Transverse colon (tissue), 4 donors: Measurements from ENCODE around the gene RNF26. TPM values are rescaled to one million over a fixed set of nuclear protein-coding genes. Genes with fewer than 3 reads are reported as not detected.

Source experiments
- DNase-seq: peaks from one replicate; pipeline ENCODE4 v3.0.0-alpha.2; 2019
- H3K27ac ChIP-seq, 4 donors: fragments of 200-600 bp; sonication (generic); 2 replicates each; pipeline ENCODE4 v1.5.1; 2016 to 2018; ENCODE audit warnings: inconsistent platforms in 4 of 4
- H3K27me3 ChIP-seq: fragments of 200-600 bp; sonication (generic); 2 replicates; pipeline ENCODE4 v1.5.1; 2017; ENCODE audit warnings: inconsistent platforms
- H3K36me3 ChIP-seq, 4 donors: fragments of 200-600 bp; sonication (generic); 2 replicates each; pipeline ENCODE4 v1.5.1; 2017 to 2019; ENCODE audit warnings: inconsistent platforms in 4 of 4
- H3K4me1 ChIP-seq, 4 donors: fragments of 200-600 bp; sonication (generic); 2 replicates each; pipeline ENCODE4 v1.5.1; 2017 to 2020; ENCODE audit warnings: inconsistent platforms in 4 of 4
- H3K4me3 ChIP-seq, 4 donors: fragments of 200-600 bp; sonication (generic); 1 replicate in 1 of 4; 2 replicates in 3 of 4; pipeline versions ENCODE4 v1.5.1 to v1.6.1; 2017 to 2019; ENCODE audit warnings: inconsistent platforms in 4 of 4
- H3K9me3 ChIP-seq, 2 donors: fragments of 200-600 bp; sonication (generic); 2 replicates each; pipeline ENCODE4 v1.5.1; 2017 to 2019; ENCODE audit warnings: inconsistent platforms in 2 of 2
- CTCF ChIP-seq, 5 experiments: fragments of 200-600 bp in 3 of 5; fragments of 450-650 bp in 2 of 5; sonication (generic) in 3 of 5; IDR thresholded peaks; 1 replicate in 2 of 5; 2 replicates in 3 of 5; pipeline ENCODE4 v1.5.1; 2016 to 2017; ENCODE audit warnings: antibody characterized with exemption in 5 of 5, inconsistent platforms in 3 of 5, mild to moderate bottlenecking in 2 of 5, moderate library complexity in 1 of 5
- EP300 ChIP-seq: sonication (generic); formaldehyde crosslinking; IDR thresholded peaks from one replicate; pipeline ENCODE4 v1.6.1; 2017; ENCODE audit warnings: antibody characterized with exemption, low read depth
- POLR2A ChIP-seq: fragments of 450-650 bp; IDR thresholded peaks from one replicate; pipeline ENCODE4 v1.6.1; 2016; ENCODE audit warnings: antibody characterized with exemption, mild to moderate bottlenecking, moderate library complexity
- POLR2AphosphoS5 ChIP-seq, 3 donors: sonication (generic); formaldehyde crosslinking; IDR thresholded peaks; one replicate each; pipeline ENCODE4 v1.6.1; 2016; ENCODE audit warnings: antibody characterized with exemption in 3 of 3
- WGBS, 2 donors: methylation state at CpG; one replicate each; pipeline ENCODE4 v1.1.5; 2018; ENCODE audit warnings: low coverage in 1 of 2; 5-methylcytosine and 5-hydroxymethylcytosine counted together
- in situ Hi-C, 4 donors: fragments of 200-750 bp; cut with MboI; loops; one replicate each; pipeline versions ENCODE4 v1.15.0 to v1.15.1; 2017; ENCODE audit warnings: low sequenced_read_pairs in 3 of 4, low pct_ligation_motif_present in 1 of 4, low pct_unique_long_range_greater_than_20kb in 1 of 4
- intact Hi-C: fragments of 100-400 bp; cut with DNase I; formaldehyde crosslinking; loops from one replicate; pipeline ENCODE4 v1.15.1; 2023; ENCODE audit warnings: low total_unique reads
- total RNA-seq, 4 donors: library from RNA; depleted of rRNA; stranded (reverse); fragments of >200 nt; gene quantifications; one replicate each; pipeline ENCODE4 v1.1.0, GENCODE V29; 2016

RNF26 gene
- total RNA-seq, 4 donors from 2014 or later = 10.0 to 27.3 (median 13.9) TPM

GRCh38 chr11:119309953-119310681, 24.2 kb upstream of the RNF26 start:
- H3K9me3 ChIP-seq = no peaks in the 10 kb centered on the region
- H3K4me1 ChIP-seq = peaks cover 0 to 6% (median 3%) of the 10 kb centered on the region in 4 donors
- peaks cover 11% of the 10 kb centered on the region for H3K27me3 ChIP-seq
- no peak overlapping the region for H3K4me3 ChIP-seq
- H3K36me3 ChIP-seq = peaks cover 0 to 7% (median 2%) of the 10 kb centered on the region in 4 donors
- in situ Hi-C loops (no loop called here), intact Hi-C loops (no loop called here)
- 68 to 88% methylated on average over 7 to 17 of the region's 17 CpGs for WGBS, 2 donors
- no peak overlapping the region for H3K27ac ChIP-seq
- TF ChIP-seq CTCF (IDR thresholded peaks at IDR 0.05) (no peak), POLR2AphosphoS5 (IDR thresholded peaks at IDR 0.05) (no peak), POLR2A (no peak), EP300 (no peak)
- DNase-seq = no peak

- H3K27me3 ChIP-seq = peaks cover 17% of the 10 kb centered on the region
- intact Hi-C loops = no loop called here
- DNase-seq = no peak
- H3K9me3 ChIP-seq = no peaks in the 10 kb centered on the region
- H3K4me1 ChIP-seq = peaks cover 0 to 11% (median 7%) of the 10 kb centered on the region in 4 donors
- peaks cover 0 to 7% (median 2%) of the 10 kb centered on the region in 4 donors for H3K36me3 ChIP-seq
- TF ChIP-seq POLR2AphosphoS5 (IDR thresholded peaks at IDR 0.05) (no peak), EP300 (no peak), POLR2A (no peak), CTCF (IDR thresholded peaks at IDR 0.05) (no peak)
- WGBS, 2 donors = 69% methylated on average over 20 of the region's 20 CpGs; no CpG with 5 or more reads in 1 of the 2 donors
- H3K4me3 ChIP-seq = no peak overlapping the region
- peak overlapping the region in 1 of 4 donors; percentile 1 for H3K27ac ChIP-seq
- in situ Hi-C loops = no loop called here
These were observed 23.7 kb upstream of the RNF26 start for GRCh38 chr11:119310682-119311052.

GRCh38 chr11:119314726-119315125, 19.6 kb upstream of the RNF26 start:
- 56% methylated on average over 18 of the region's 18 CpGs; no CpG with 5 or more reads in 1 of the 2 donors for WGBS, 2 donors

GRCh38 chr11:119315131-119316015, 19.0 kb upstream of the RNF26 start:
- Histone ChIP-seq H3K9me3 (no peaks in the 10 kb centered on the region), H3K4me1 (peaks cover 30 to 55% (median 42%) of the 10 kb centered on the region in 4 donors), H3K36me3 (no peaks in the 10 kb centered on the region), H3K27me3 (peaks cover 56% of the 10 kb centered on the region), H3K4me3 (peak overlapping the region; percentile 44 to 72 (median 55)), H3K27ac (peak overlapping the region; percentile 82 to 97 (median 87))
- intact Hi-C loops = no loop called here
- DNase-seq = peak; percentile 62
- TF ChIP-seq EP300 (no peak), POLR2A (no peak), POLR2AphosphoS5 (IDR thresholded peaks at IDR 0.05) (peak in 1 of 3 donors; percentile 28), CTCF (IDR thresholded peaks at IDR 0.05) (no peak)
- in situ Hi-C loops = no loop called here
- 8% methylated on average over 26 of the region's 29 CpGs; no CpG with 5 or more reads in 1 of the 2 donors for WGBS, 2 donors

More at GRCh38 chr11:119314726-119315125, 19.6 kb upstream of the RNF26 start:
- TF ChIP-seq POLR2A = no peak
- intact Hi-C loops (no loop called here), in situ Hi-C loops (no loop called here)
- H3K36me3 ChIP-seq = no peaks in the 10 kb centered on the region
- peaks cover 54% of the 10 kb centered on the region for H3K27me3 ChIP-seq
- no peaks in the 10 kb centered on the region for H3K9me3 ChIP-seq
- H3K27ac ChIP-seq = peak overlapping the region; percentile 82 to 97 (median 87)
- peak overlapping the region in 2 of 4 donors; percentile 54 to 56 for H3K4me3 ChIP-seq
- H3K4me1 ChIP-seq = peaks cover 26 to 48% (median 37%) of the 10 kb centered on the region in 4 donors
- DNase-seq = no peak
